NCI-H1105 treated with DMSO at 0.1 percent for 48 hours (cell line): ENCODE data around the gene NEO1.
A peak's percentile ranks its signal among the peaks of the same experiment; 100 is the strongest.
"Not testable (repeated sequence)": the region's sequence is repeated elsewhere in the genome, so short reads cannot be mapped to it uniquely, and the experiment has no call there.

Experiments
- DNase-seq: peaks from one replicate; lab custom pipeline; 2025; lab: John Stamatoyannopoulos, UW

NEO1 gene

DNA sequence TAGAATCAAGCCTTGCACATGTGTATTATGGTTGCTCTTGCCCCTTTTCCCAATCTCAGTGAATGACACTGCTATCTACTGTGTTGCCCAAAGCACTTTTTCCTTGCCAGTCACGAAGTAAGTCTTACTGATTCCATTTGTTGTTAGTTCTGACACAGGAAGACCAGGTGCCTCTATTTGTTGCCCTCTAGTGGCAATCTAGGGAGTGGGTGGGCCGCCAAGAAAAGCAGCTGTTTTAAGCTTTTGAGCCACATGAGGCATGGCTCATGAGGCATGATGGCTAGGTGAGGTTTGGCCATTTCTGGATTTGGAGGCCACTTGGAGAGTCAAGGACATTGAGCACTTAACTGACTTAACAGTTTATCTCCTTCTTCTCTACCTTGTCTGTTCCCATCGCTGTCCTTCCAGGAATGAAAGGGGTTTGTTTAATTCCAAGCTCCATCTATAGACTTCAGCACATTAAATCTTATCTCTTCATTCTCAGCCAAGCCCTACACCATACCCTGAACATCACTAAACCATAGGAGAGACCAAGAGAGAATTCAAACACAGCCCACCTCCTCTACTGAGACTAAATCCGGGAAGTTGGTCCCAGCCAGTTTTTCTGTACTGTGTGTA, 213.4 kb downstream of the NEO1 start:
- peak; percentile 35 for DNase-seq

DNA sequence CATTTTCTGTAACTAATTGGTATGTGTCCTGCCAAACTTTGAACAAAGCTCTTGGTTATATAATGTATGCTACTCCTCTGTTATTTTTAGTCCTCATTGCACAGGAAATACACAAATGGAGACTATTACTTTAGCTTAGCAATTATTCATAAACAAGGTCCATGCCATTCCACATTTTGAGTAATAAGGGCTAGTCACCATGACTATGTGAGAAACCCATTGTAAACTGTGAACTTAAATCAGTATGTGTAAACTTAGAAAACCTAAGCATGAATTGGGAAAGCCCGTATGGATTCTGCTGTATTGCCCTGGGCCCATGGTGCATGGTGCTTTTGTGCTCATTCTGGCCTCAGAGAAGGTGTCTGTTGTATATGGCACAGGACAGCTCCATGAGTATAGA, 216.2 kb downstream of the NEO1 start:
- no peak for DNase-seq

GRCh38 chr15:73270366-73271097, 218.3 kb downstream of the NEO1 start:
- DNase-seq, result no peak

GRCh38 chr15:73273181-73274002, 221.1 kb downstream of the NEO1 start:
- peak; percentile 53 for DNase-seq

GRCh38 chr15:73275862-73276261, 223.6 kb downstream of the NEO1 start:
- DNase-seq, result no peak

DNA sequence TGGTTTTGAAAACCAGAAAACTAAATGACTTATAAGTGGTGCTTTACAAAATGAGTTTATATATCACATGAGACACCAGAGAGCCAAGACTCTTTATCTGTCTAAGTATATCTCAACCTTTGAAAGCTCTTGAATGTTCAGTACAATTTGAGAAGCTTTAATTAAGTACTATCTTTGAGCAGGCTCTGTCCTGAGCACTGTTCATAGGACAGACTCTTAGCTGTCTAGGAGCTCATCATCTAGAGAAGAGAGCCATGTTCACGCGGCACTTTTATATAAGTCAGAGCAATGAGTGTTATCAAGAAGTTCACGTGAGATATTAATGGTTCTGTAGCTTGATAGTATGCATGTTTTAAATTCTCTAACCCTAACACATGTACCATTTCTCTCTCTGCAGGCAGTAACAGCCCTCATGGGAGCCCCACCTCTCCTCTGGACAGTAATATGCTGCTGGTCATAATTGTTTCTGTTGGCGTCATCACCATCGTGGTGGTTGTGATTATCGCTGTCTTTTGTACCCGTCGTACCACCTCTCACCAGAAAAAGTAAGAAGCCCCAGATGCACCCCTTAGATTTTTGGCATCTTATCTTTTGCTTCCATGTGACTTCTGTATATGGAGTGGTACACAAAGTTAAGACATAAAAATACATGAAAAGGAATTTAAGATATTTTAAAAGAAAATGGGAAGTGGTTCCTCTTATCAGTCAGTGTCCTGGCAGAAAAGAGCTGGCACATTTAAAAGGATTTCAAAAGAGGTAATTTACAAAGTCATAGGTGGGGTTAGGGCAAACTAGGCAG, 230.5 kb downstream of the NEO1 start:
- DNase-seq, result no peak

DNA sequence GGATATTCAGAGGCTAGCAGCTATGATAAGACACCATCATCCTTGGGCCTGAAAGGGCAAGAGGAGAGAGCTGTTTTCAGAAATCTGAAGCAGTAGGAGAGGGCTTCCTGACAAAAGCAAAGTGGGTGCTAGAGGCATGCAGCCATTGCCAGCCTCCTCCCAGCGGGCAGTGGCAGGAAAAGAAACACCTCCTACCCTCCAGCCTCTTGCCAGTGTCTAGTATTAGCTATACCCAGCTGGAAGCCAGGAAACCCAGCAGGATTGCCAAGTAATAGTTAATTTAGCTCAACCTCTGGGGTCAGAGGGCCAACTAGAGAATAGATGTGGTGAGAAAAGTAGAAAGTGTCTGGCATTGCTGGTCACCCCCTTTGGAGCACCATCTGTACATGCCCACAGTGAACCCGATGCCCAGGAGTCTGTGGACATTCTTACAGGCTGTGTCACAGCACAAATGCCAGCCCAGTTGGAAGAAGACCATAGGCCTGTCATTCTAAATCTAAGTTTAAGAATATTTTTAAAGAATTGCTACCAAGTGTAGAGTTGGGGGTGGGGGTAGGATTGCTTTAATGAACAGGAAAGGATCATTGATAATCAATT, 231.2 kb downstream of the NEO1 start:
- DNase-seq, result no peak

GRCh38 chr15:73284090-73284716, 231.9 kb downstream of the NEO1 start:
- peak; percentile 3 for DNase-seq

GRCh38 chr15:73286311-73286710, 234.0 kb downstream of the NEO1 start:
- no peak for DNase-seq

DNA sequence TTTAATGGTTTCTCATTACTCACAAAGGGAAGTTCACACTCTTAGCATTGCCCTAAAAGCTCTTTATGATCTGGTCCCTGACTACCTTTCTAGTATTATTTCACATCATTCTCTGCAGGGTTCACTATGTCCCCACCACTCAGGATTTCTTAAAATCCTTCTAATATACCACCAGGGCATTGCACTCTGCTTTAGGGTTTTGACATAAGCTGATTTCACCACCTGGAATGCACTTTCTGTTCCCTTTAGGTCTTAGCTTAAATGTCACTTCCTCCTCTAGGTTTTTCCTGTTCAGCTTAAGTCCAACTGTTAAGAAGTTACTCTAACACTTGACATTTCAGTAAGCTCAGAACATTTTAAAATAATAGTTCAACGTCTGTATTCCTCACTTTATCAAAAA, 234.8 kb downstream of the NEO1 start:
- DNase-seq, result no peak

DNA sequence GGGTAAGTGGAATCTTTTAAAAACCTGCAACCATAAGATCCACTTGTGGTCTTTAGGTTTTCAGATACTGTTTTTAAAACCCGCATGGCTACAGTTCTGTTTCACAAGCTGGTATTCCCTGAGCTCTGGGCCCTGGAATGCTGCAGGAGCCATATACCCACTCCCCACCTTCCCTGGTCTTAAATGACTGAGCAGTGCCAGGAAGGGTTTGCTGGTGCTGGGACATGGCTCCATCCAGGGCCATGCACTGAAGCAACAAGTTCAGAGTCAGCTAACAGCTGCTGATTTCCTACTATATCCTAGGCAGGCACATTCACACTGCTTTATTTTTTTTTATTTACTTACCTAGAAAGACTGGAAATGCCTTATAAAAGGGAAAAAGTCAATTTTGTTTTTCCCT, 239.2 kb downstream of the NEO1 start:
- no peak for DNase-seq

DNA sequence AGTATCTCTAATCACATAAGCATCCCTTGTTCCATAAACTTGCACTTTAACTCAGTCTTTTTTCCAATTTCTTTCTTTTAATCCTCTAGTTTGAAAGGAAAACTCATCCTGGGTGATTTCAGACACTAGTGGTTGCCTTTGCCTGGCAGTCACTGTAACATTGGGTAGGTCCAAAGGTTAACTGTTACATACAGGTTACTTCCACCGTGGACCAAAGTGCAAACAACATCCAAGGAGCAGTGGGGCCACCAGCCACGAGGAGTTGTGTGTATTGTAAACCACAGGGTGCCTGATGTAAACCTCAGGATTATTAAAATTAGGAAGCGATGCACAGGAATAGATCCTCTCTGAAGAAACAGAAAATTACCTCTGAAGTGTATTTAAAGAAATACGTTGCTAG, 241.5 kb downstream of the NEO1 start:
- DNase-seq, result no peak

DNA sequence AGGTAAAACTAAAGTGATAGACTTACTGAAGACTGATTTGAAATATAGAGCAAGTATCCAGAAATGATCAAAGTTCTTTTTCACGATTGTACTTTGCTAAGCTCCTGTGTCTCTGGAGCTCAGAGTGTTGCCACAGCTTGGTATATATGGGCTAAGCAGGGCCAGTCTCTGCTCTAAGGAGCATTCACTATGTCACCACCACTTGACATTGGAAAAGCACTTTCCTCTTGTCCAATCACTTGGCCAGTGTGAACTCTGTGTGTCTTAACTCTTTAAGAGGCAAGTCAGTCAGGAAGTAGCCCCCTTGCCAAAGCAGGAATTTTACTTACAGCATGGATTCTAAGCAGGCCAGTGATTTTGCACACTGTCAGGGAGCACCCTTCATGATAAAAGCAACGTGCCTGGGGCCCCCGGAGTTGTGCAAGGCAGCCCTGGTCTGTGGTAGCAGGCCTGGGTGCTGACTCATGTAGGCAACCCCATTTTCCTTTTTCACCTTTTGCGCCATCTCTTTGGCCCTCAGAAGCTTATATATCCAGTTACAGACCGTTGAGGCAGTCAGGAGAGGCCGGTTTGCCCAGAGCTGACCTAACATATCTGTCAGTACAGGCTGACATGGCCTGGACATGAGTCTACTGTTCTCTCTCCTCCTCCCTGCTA, 243.5 kb downstream of the NEO1 start:
- no peak for DNase-seq

DNA sequence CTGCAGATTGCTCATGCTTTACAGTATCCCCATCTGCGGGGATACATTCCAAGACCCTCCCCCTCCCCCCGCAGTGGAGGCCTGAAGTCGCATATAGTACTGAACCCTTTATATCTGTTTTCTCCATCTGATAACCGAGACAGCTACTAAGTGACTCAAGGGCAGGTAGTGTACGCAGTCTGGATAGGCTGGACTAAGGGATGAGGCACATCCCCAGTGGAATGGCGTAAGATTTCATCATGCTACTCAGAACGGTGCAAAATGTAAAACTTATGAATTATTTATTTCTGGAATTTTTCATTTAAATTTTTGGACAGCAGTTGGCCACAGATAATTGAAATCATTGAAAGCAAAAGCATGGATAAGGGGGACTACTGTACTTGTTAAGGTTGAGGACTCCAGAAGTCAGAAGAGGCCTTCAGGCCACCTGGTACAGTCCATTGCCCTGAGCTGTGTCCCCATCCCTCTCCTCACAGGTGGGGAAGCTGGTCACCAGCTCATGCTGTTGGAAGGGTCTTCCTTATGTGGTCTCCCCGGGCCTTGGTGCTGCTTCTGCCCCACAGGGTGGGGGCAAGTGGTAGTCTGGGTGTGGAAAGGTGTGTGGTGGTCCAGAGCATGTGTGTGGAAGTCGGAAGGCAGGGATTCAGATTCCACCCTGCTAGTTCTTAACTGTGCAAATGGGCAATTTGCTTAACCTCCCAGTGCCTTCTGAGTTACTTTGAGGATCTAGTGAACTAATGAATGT, 244.5 kb downstream of the NEO1 start:
- DNase-seq, result no peak

GRCh38 chr15:73298522-73299245, 246.4 kb downstream of the NEO1 start:
- DNase-seq, result no peak

- not testable (repeated sequence) for DNase-seq
Measured at GRCh38 chr15:73300286-73300685, 248.0 kb downstream of the NEO1 start.

DNA sequence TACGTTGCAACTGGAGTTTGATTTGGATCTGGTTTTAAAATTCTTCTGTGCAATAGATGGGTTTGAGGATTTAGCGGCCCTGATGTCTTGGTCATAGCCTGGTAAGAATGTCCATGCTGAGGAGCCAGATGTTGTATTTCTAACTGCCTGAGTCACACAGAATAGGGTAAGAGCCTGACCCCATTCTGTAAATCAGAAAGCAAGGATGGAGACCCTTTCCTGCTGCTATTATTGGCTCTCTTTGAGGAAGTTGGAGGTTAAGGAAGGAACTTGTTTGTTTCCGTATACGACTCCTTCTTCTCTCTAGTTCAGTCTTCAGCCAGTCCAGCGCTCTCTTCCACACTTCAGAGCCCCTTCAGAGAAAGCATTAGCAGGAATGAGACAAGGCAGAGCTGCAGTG, 251.4 kb downstream of the NEO1 start:
- DNase-seq, result no peak

GRCh38 chr15:73305331-73306211, 253.3 kb downstream of the NEO1 start:
- DNase-seq, result peak; percentile 75
